H9 (cell line): ENCODE measurements around the gene GFI1. TPM values are rescaled to one million over a fixed set of nuclear protein-coding genes. Genes with fewer than 3 reads are reported as not detected.

Experiments
- DNase-seq: peaks from one replicate; pipeline ENCODE4 v3.0.0-alpha.2; 2017
- H2AFZ ChIP-seq: one replicate; pipeline ENCODE4 v1.6.1; 2013; ENCODE audit warnings: mild to moderate bottlenecking, low read length, control low read depth, moderate library complexity
- H2AK5ac ChIP-seq: 2 replicates; pipeline ENCODE4 v1.6.1; 2013; ENCODE audit warnings: low read length, control low read depth, mixed read lengths; ENCODE audit not compliant: insufficient read length
- H2BK120ac ChIP-seq: one replicate; pipeline ENCODE4 v1.6.1; 2013; ENCODE audit warnings: low read depth, mild to moderate bottlenecking, low read length, control low read depth, inconsistent platforms; ENCODE audit not compliant: poor library complexity, severe bottlenecking
- H2BK12ac ChIP-seq: 2 replicates; pipeline ENCODE4 v1.6.1; 2013; ENCODE audit warnings: low read length, control low read depth, mixed read lengths, low read depth; ENCODE audit not compliant: insufficient read length
- H2BK15ac ChIP-seq: 2 replicates; pipeline ENCODE4 v1.6.1; 2013; ENCODE audit warnings: low read depth, low read length, control low read depth
- H2BK20ac ChIP-seq: one replicate; pipeline ENCODE4 v1.6.1; 2013; ENCODE audit warnings: low read depth, mild to moderate bottlenecking, low read length, control low read depth, inconsistent platforms; ENCODE audit not compliant: poor library complexity, severe bottlenecking
- H2BK5ac ChIP-seq: 2 replicates; pipeline ENCODE4 v1.6.1; 2013; ENCODE audit warnings: low read length, control low read depth, mixed read lengths; ENCODE audit not compliant: insufficient read length
- H3K14ac ChIP-seq: 2 replicates; pipeline ENCODE4 v1.6.1; 2013; ENCODE audit warnings: low read length, control low read depth; ENCODE audit not compliant: insufficient read depth
- H3K18ac ChIP-seq: 2 replicates; pipeline ENCODE4 v1.6.1; 2013; ENCODE audit warnings: low read depth, mild to moderate bottlenecking, mixed read lengths, low read length, control low read depth; ENCODE audit not compliant: insufficient read length
- H3K23ac ChIP-seq: 2 replicates; pipeline ENCODE4 v1.6.1; 2013; ENCODE audit warnings: low read length, control low read depth, mixed read lengths, low read depth; ENCODE audit not compliant: insufficient read length
- H3K23me2 ChIP-seq: 2 replicates; pipeline ENCODE4 v1.6.1; 2013; ENCODE audit warnings: low read depth, mild to moderate bottlenecking, mixed read lengths, low read length, control low read depth; ENCODE audit not compliant: insufficient read length, poor library complexity, severe bottlenecking
- H3K27ac ChIP-seq: 2 replicates; pipeline ENCODE4 v1.5.1; 2013; ENCODE audit warnings: low read length, control low read depth, mixed read lengths, low read depth; ENCODE audit not compliant: insufficient read length
- H3K27me3 ChIP-seq: 2 replicates; pipeline ENCODE4 v1.6.1; 2013; ENCODE audit warnings: low read length, control low read depth, inconsistent platforms; ENCODE audit not compliant: insufficient read depth
- H3K4ac ChIP-seq: 2 replicates; pipeline ENCODE4 v1.6.1; 2013; ENCODE audit warnings: low read depth, mild to moderate bottlenecking, control low read depth, inconsistent platforms, low read length, moderate library complexity
- H3K4me1 ChIP-seq: 2 replicates; pipeline ENCODE4 v1.6.1; 2013; ENCODE audit warnings: low read length, control low read depth, inconsistent platforms; ENCODE audit not compliant: insufficient read depth
- H3K4me2 ChIP-seq: 2 replicates; pipeline ENCODE4 v1.6.1; 2013; ENCODE audit warnings: low read length, control low read depth, mixed read lengths; ENCODE audit not compliant: insufficient read length, insufficient read depth
- H3K56ac ChIP-seq: 2 replicates; pipeline ENCODE4 v1.6.1; 2013; ENCODE audit warnings: low read depth, mild to moderate bottlenecking, mixed read lengths, low read length, control low read depth; ENCODE audit not compliant: insufficient read length
- H3K79me1 ChIP-seq: 2 replicates; pipeline ENCODE4 v1.6.1; 2013; ENCODE audit warnings: low read depth, mild to moderate bottlenecking, moderate library complexity, low read length, control low read depth, inconsistent platforms; ENCODE audit not compliant: insufficient read depth, poor library complexity, severe bottlenecking
- H3K79me2 ChIP-seq: 2 replicates; pipeline ENCODE4 v1.6.1; 2013; ENCODE audit warnings: low read length, control low read depth, inconsistent platforms; ENCODE audit not compliant: insufficient read depth
- H3K9ac ChIP-seq: 2 replicates; pipeline ENCODE4 v1.6.1; 2013; ENCODE audit warnings: low read length, control low read depth, mixed read lengths; ENCODE audit not compliant: insufficient read length; ENCODE audit errors: extremely low read depth
- H3K9me3 ChIP-seq: one replicate; pipeline ENCODE4 v1.6.1; 2013; ENCODE audit warnings: low read depth, low read length, inconsistent platforms; ENCODE audit not compliant: control insufficient read depth
- H3T11ph ChIP-seq: one replicate; pipeline ENCODE4 v1.6.1; 2013; ENCODE audit warnings: mild to moderate bottlenecking, low read length, control low read depth, inconsistent platforms
- H4K20me1 ChIP-seq: one replicate; pipeline ENCODE4 v1.6.1; 2013; ENCODE audit not compliant: control insufficient read depth, insufficient read length, insufficient read depth
- H4K5ac ChIP-seq: 2 replicates; pipeline ENCODE4 v1.6.1; 2013; ENCODE audit warnings: low read depth, mild to moderate bottlenecking, mixed read lengths, low read length, control low read depth; ENCODE audit not compliant: insufficient read length
- H4K8ac ChIP-seq: replicated peaks from 2 replicates; pipeline ENCODE4 v1.6.1; 2013; ENCODE audit warnings: low read length, control low read depth, mixed read lengths, low read depth; ENCODE audit not compliant: insufficient read length
- H4K91ac ChIP-seq: 2 replicates; pipeline ENCODE4 v1.6.1; 2013; ENCODE audit warnings: low read depth, mild to moderate bottlenecking, moderate library complexity, mixed read lengths, low read length, control low read depth; ENCODE audit not compliant: insufficient read length
- H3K27ac Mint-ChIP-seq, 3 experiments: 2 replicates in 2 of 3; 3 replicates in 1 of 3; pipeline ENCODE4 v1.8.0; 2020 to 2021; ENCODE audit warnings: mixed read lengths in 3 of 3, mild to moderate bottlenecking in 1 of 3, moderate library complexity in 1 of 3
- H3K27me3 Mint-ChIP-seq: 2 replicates; pipeline ENCODE4 v1.8.0; 2021; ENCODE audit warnings: low read depth, mild to moderate bottlenecking, moderate library complexity, mixed read lengths
- H3K36me3 Mint-ChIP-seq, 3 experiments: 2 replicates in 2 of 3; 3 replicates in 1 of 3; pipeline ENCODE4 v1.8.0; 2020 to 2021; ENCODE audit warnings: low read depth in 3 of 3, mixed read lengths in 3 of 3; ENCODE audit not compliant: insufficient read depth in 1 of 3
- H3K4me1 Mint-ChIP-seq, 2 experiments: 2 replicates each; pipeline ENCODE4 v1.8.0; 2020; ENCODE audit warnings: mixed read lengths in 2 of 2
- H3K4me3 Mint-ChIP-seq, 2 experiments: 2 replicates in 1 of 2; 3 replicates in 1 of 2; pipeline ENCODE4 v1.8.0; 2020 to 2021; ENCODE audit warnings: mild to moderate bottlenecking in 2 of 2, mixed read lengths in 2 of 2, moderate library complexity in 1 of 2
- H3K9me3 Mint-ChIP-seq, 2 experiments: 2 replicates in 1 of 2; 3 replicates in 1 of 2; pipeline ENCODE4 v1.8.0; 2020; ENCODE audit warnings: mild to moderate bottlenecking in 2 of 2, mixed read lengths in 2 of 2, moderate library complexity in 1 of 2
- CTCF ChIP-seq: fragments of 200-600 bp; sonication (generic); conservative IDR thresholded peaks from 3 replicates; pipeline ENCODE4 v1.8.0; 2021; ENCODE audit warnings: antibody characterized with exemption, mild to moderate bottlenecking
- WGBS: extraction: QIAGEN DNeasy Blood & Tissue Kit; methylation state at CpG from one replicate; pipeline ENCODE4 v1.1.7; 2013; ENCODE audit warnings: missing lambda C conversion rate, low lambda C conversion rate, mixed read lengths; ENCODE audit not compliant: insufficient read length; ENCODE audit errors: extremely low coverage; 5-methylcytosine and 5-hydroxymethylcytosine counted together
- total RNA-seq: library from RNA; stranded (reverse); gene quantifications from 2 replicates; pipeline ENCODE4 v1.2.1, GENCODE V29; 2021

Gene GFI1
- total RNA-seq, 1 experiment from 2014 or later, result 0.11 TPM

- Histone ChIP-seq H2BK15ac (no peak overlapping the region), H3K4me2 (peak overlapping the region; percentile 74)
These were observed 1.1 kb downstream of the GFI1 start for GRCh38 chr1:92485381-92486250.

More at GRCh38 chr1:92485381-92486250, 1.1 kb downstream of the GFI1 start:
- H3K4me1 ChIP-seq, result no peaks in the 10 kb centered on the region
- DNase-seq, result peak; percentile 76
- H3K56ac ChIP-seq, result no peak overlapping the region
- H2AFZ ChIP-seq, result no peak overlapping the region
- Mint-ChIP-seq H3K27me3 (peaks cover 93% of the 10 kb centered on the region), H3K9me3 (peaks cover 0 to 4% of the 10 kb centered on the region in 2 experiments; a peak in 2 of 5 replicates), H3K36me3 (peaks cover 0 to 2% (median 0%) of the 10 kb centered on the region in 3 experiments; a peak in 1 of 7 replicates), H3K4me3 (peak overlapping the region; percentile 68 to 86), H3K4me1 (peaks cover 30 to 38% of the 10 kb centered on the region in 2 experiments), H3K27ac (no peak overlapping the region)
- H4K8ac ChIP-seq, result no peak overlapping the region
- no peak overlapping the region for H3K4ac ChIP-seq
- H4K5ac ChIP-seq, result no peak overlapping the region
- no peak overlapping the region for H2BK120ac ChIP-seq
- no peak overlapping the region for H3K27ac ChIP-seq
- H3K18ac ChIP-seq, result no peak overlapping the region
- peaks cover 73% of the 10 kb centered on the region for H3K27me3 ChIP-seq
- no peaks in the 10 kb centered on the region for H3K79me1 ChIP-seq
- H2BK5ac ChIP-seq, result no peak overlapping the region
- no peak overlapping the region for H2BK12ac ChIP-seq
- H3K9ac ChIP-seq, result no peak overlapping the region
- H4K91ac ChIP-seq, result no peak overlapping the region
- H3K23ac ChIP-seq, result no peak overlapping the region
- no peak overlapping the region for H2AK5ac ChIP-seq
- H3K14ac ChIP-seq, result no peak overlapping the region
- TF ChIP-seq CTCF, result peak; percentile 61; the same call in 2 of the 3 replicates
- H2BK20ac ChIP-seq, result no peak overlapping the region
- no peak overlapping the region for H3T11ph ChIP-seq
- H4K20me1 ChIP-seq, result no peaks in the 10 kb centered on the region
- H3K79me2 ChIP-seq, result no peaks in the 10 kb centered on the region
- no peaks in the 10 kb centered on the region for H3K9me3 ChIP-seq
- WGBS, result no CpG with 5 or more reads among the region's 82 CpGs
- H3K23me2 ChIP-seq, result peaks cover 37% of the 10 kb centered on the region
